CD4-positive, alpha-beta memory T cell (primary cell): ENCODE data around the gene IRF9. TPM values are rescaled to one million over a fixed set of nuclear protein-coding genes. Genes with fewer than 3 reads are reported as not detected.

ENCODE experiments used
- CTCF ChIA-PET: fragments of 350-600 bp; sonication (Branson Sonifier 250); formaldehyde crosslinking; loops from one replicate; lab custom pipeline; 2021; ENCODE audit warnings: inconsistent platforms; ENCODE audit not compliant: partially characterized antibody; lab: Charles Lee
- POLR2A ChIA-PET: fragments of 350-600 bp; sonication (Branson Sonifier 250); formaldehyde crosslinking; loops from one replicate; lab custom pipeline; 2021; ENCODE audit not compliant: partially characterized antibody; lab: Charles Lee
- DNase-seq, 5 donors: peaks; one replicate each; pipeline versions ENCODE4 v3.0.0 to v3.0.0-alpha.2; 2020 to 2022; ENCODE audit warnings: mixed read lengths in 1 of 5
- H3K27ac ChIP-seq: one replicate; pipeline ENCODE4 v1.7.0; 2013; ENCODE audit warnings: low read depth, low read length
- H3K27me3 ChIP-seq: 2 replicates; pipeline ENCODE4 v1.7.0; 2013; ENCODE audit warnings: mild to moderate bottlenecking, low read length, moderate library complexity; ENCODE audit not compliant: insufficient read depth
- H3K36me3 ChIP-seq: 2 replicates; pipeline ENCODE4 v1.7.0; 2013; ENCODE audit warnings: mild to moderate bottlenecking, low read length, moderate library complexity; ENCODE audit not compliant: insufficient read depth
- H3K4me1 ChIP-seq: 2 replicates; pipeline ENCODE4 v1.7.0; 2013; ENCODE audit warnings: mild to moderate bottlenecking, low read length, moderate library complexity; ENCODE audit not compliant: insufficient read depth
- H3K4me3 ChIP-seq, 2 donors: one replicate each; pipeline ENCODE4 v1.7.0; 2013; ENCODE audit warnings: low read length in 2 of 2, mild to moderate bottlenecking in 1 of 2
- H3K9me3 ChIP-seq, 2 donors: one replicate each; pipeline ENCODE4 v1.7.0; 2013; ENCODE audit warnings: low read length in 2 of 2, control low read depth in 1 of 2; ENCODE audit not compliant: control insufficient read depth in 1 of 2
- H3K27ac Mint-ChIP-seq, 7 donors: one replicate each; pipeline ENCODE4 v1.8.0; 2020 to 2021; ENCODE audit warnings: mixed read lengths in 7 of 7, mild to moderate bottlenecking in 6 of 7, inconsistent platforms in 3 of 7, moderate library complexity in 3 of 7
- H3K27me3 Mint-ChIP-seq, 2 donors: one replicate each; pipeline ENCODE4 v1.8.0; 2020 to 2021; ENCODE audit warnings: mixed read lengths in 2 of 2
- H3K36me3 Mint-ChIP-seq, 2 donors: one replicate each; pipeline ENCODE4 v1.8.0; 2020 to 2021; ENCODE audit warnings: mixed read lengths in 2 of 2, inconsistent platforms in 1 of 2, mild to moderate bottlenecking in 1 of 2
- H3K4me1 Mint-ChIP-seq, 4 donors: one replicate each; pipeline ENCODE4 v1.8.0; 2020 to 2021; ENCODE audit warnings: mixed read lengths in 4 of 4, mild to moderate bottlenecking in 1 of 4
- H3K4me3 Mint-ChIP-seq, 8 donors: one replicate each; pipeline ENCODE4 v1.8.0; 2020 to 2021; ENCODE audit warnings: mixed read lengths in 8 of 8, mild to moderate bottlenecking in 7 of 8, moderate library complexity in 6 of 8, inconsistent platforms in 3 of 8
- H3K9me3 Mint-ChIP-seq, 8 donors: one replicate each; pipeline ENCODE4 v1.8.0; 2020 to 2021; ENCODE audit warnings: mixed read lengths in 8 of 8, mild to moderate bottlenecking in 5 of 8, inconsistent platforms in 3 of 8, moderate library complexity in 1 of 8
- intact Hi-C: fragments of 100-400 bp; cut with micrococcal nuclease; formaldehyde crosslinking; loops from one replicate; pipeline ENCODE4 v1.15.1; 2023
- polyA plus RNA-seq, 2 donors: library from polyadenylated mRNA; unstranded; fragments of 300-500 nt; fragmentation: Illumina TruSeq; gene quantifications; one replicate each; pipeline ENCODE4 v1.2.3, GENCODE V29; 2021
- total RNA-seq, 2 experiments: library from RNA; stranded (reverse); gene quantifications; one replicate each; pipeline ENCODE4 v1.2.3, GENCODE V29; 2021

The IRF9 gene
- total and polyA plus RNA-seq, 4 experiments from 2014 or later, result 59.3 to 157 (median 137) TPM

- peak overlapping the region; percentile 7 for H3K27ac ChIP-seq
- Mint-ChIP-seq H3K4me1 (peaks cover 33 to 75% (median 49%) of the 10 kb centered on the region in 4 donors), H3K9me3 (peaks cover 0 to 5% (median 0%) of the 10 kb centered on the region in 8 donors), H3K36me3 (peaks cover 36 to 58% of the 10 kb centered on the region in 2 donors), H3K4me3 (peak overlapping the region in 6 of 8 donors; percentile 29 to 99 (median 96)), H3K27ac (peak overlapping the region; percentile 95 to 100 (median 99)), H3K27me3 (no peaks in the 10 kb centered on the region)
- POLR2A ChIA-PET, result interaction anchor here (0.7 to 6.6 kb wide), 7 partner anchors 12 to 219 kb away, joined by 3 to 171 read pairs (median 66); partner anchors contain the start of genes CBLN3, CIDEB, GMPR2 and IPO4
- no peaks in the 10 kb centered on the region for H3K27me3 ChIP-seq
- H3K4me3 ChIP-seq, result no peak overlapping the region
- H3K36me3 ChIP-seq, result peaks cover 50% of the 10 kb centered on the region
- peaks cover 40% of the 10 kb centered on the region for H3K4me1 ChIP-seq
- intact Hi-C loops, result no loop called here
- CTCF ChIA-PET, result interaction anchor here (1.2 to 3.6 kb wide), 2 partner anchors 50 to 51 kb away, joined by 3 to 10 read pairs; partner anchors contain the start of gene IRF9
- no peak for DNase-seq
- no peaks in the 10 kb centered on the region for H3K9me3 ChIP-seq
Measured at GRCh38 chr14:24211311-24211710, 50.2 kb downstream of the IRF9 start.

DNA sequence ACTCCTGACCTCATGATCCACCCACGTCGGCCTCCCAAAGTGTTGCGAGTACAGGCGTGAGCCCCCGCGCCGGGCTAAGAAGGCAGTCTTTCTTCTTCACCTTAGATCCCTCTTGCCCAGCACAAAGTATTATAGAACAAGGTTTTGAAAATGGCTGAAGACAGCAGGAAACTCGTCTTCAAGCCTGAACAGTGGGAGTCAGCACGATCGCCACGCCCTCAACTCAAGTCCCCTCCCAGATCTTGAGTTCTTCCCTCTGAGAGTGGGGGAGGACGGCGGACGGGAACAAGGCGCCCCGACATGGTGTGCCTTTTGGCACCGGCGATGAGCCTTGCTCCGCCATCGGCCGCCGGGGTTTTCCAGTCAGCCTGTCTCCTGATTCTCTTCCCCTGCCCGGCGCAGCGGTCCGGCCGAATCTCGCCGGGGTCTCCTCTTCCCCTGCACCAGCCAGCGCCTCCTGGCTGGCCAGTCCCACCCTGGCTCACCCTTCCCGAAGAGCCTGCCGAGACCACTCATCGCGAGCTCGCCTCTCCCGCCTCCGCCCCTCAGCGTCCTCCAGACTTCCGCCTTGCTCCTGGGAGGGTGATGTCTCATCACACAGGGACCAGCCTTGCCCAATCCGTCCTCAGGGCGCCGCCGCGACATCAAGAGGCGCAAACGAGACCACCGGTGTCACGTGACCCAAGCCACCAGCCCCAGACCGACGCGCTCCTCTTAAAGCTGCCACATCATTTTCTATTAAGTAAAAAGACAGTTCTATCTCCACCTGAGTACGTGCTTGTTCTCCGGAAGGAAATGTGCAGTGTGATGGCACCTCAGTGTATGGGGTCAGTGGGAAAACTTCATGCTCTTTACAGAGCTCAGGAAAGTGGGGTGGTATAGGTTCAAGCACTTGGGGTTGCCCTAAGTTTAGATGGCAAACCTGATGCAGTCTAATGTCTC is 52.1 kb downstream of the IRF9 start, which contains the start of gene CHMP4A:
CHMP4A (minus strand) TSS at position 565 of the 942 bp plus-strand sequence; CDS start at position 516, 49 bp downstream.
- Histone ChIP-seq H3K9me3 (no peaks in the 10 kb centered on the region), H3K27me3 (no peaks in the 10 kb centered on the region), H3K36me3 (peaks cover 32% of the 10 kb centered on the region), H3K4me3 (peak within 1 kb of the TSS; percentile 68 to 91), H3K4me1 (peaks cover 42% of the 10 kb centered on the region), H3K27ac (peak within 1 kb of the TSS; percentile 100)
- peaks cover 0 to 5% (median 0%) of the 10 kb centered on the region in 8 donors for H3K9me3 Mint-ChIP-seq
- peaks cover 35 to 72% (median 48%) of the 10 kb centered on the region in 4 donors for H3K4me1 Mint-ChIP-seq
- DNase-seq, result peak; percentile 93 to 99 (median 96)
- ChIA-PET CTCF (interaction anchor here (0.6 to 4.9 kb wide), 13 partner anchors 10 to 223 kb away, joined by 3 to 68 read pairs (median 6); partner anchors contain the start of genes CIDEB, DCAF11, DHRS1 and IRF9), POLR2A (interaction anchor here (0.7 to 6.6 kb wide), 35 partner anchors 8 to 1447 kb away, joined by 3 to 171 read pairs (median 6); partner anchors contain the start of genes AP1G2, CBLN3, CIDEB and DCAF11)
- H3K36me3 Mint-ChIP-seq, result peaks cover 21 to 52% of the 10 kb centered on the region in 2 donors
- peak within 1 kb of the TSS; percentile 95 to 100 (median 99) for H3K27ac Mint-ChIP-seq
- no peaks in the 10 kb centered on the region for H3K27me3 Mint-ChIP-seq
- intact Hi-C loops, result loop anchor here (1.0 to 2.0 kb wide), 6 partner anchors 18 to 98 kb away; partner anchors contain the start of genes DCAF11, EMC9, IPO4 and IRF9
- H3K4me3 Mint-ChIP-seq, result peak within 1 kb of the TSS; percentile 92 to 99 (median 96)

- H3K4me3 Mint-ChIP-seq, result peak overlapping the region; percentile 92 to 99 (median 96)
- Histone ChIP-seq H3K9me3 (no peaks in the 10 kb centered on the region), H3K27ac (peak overlapping the region; percentile 100), H3K4me1 (peaks cover 42% of the 10 kb centered on the region), H3K27me3 (no peaks in the 10 kb centered on the region), H3K4me3 (peak overlapping the region in 1 of 2 donors; percentile 91), H3K36me3 (peaks cover 23% of the 10 kb centered on the region)
- ChIA-PET POLR2A (interaction anchor here (0.7 to 6.6 kb wide), 34 partner anchors 7 to 1156 kb away, joined by 3 to 171 read pairs (median 8); partner anchors contain the start of genes CBLN3, CIDEB, DCAF11 and DHRS1), CTCF (interaction anchor here (0.6 to 4.9 kb wide), 14 partner anchors 10 to 222 kb away, joined by 3 to 68 read pairs (median 9); partner anchors contain the start of genes CIDEB, DCAF11, DHRS1 and NOP9)
- H3K4me1 Mint-ChIP-seq, result peaks cover 33 to 72% (median 48%) of the 10 kb centered on the region in 4 donors
- peaks cover 21 to 49% of the 10 kb centered on the region in 2 donors for H3K36me3 Mint-ChIP-seq
- H3K9me3 Mint-ChIP-seq, result peaks cover 0 to 5% (median 0%) of the 10 kb centered on the region in 8 donors
- intact Hi-C loops, result loop anchor here (1.0 to 2.0 kb wide), 6 partner anchors 19 to 99 kb away; partner anchors contain the start of genes DCAF11, EMC9, IPO4 and IRF9
- H3K27me3 Mint-ChIP-seq, result no peaks in the 10 kb centered on the region
- peak overlapping the region; percentile 95 to 100 (median 99) for H3K27ac Mint-ChIP-seq
- no peak for DNase-seq
Measured at GRCh38 chr14:24213866-24214662, 53.0 kb downstream of the IRF9 start.

DNA sequence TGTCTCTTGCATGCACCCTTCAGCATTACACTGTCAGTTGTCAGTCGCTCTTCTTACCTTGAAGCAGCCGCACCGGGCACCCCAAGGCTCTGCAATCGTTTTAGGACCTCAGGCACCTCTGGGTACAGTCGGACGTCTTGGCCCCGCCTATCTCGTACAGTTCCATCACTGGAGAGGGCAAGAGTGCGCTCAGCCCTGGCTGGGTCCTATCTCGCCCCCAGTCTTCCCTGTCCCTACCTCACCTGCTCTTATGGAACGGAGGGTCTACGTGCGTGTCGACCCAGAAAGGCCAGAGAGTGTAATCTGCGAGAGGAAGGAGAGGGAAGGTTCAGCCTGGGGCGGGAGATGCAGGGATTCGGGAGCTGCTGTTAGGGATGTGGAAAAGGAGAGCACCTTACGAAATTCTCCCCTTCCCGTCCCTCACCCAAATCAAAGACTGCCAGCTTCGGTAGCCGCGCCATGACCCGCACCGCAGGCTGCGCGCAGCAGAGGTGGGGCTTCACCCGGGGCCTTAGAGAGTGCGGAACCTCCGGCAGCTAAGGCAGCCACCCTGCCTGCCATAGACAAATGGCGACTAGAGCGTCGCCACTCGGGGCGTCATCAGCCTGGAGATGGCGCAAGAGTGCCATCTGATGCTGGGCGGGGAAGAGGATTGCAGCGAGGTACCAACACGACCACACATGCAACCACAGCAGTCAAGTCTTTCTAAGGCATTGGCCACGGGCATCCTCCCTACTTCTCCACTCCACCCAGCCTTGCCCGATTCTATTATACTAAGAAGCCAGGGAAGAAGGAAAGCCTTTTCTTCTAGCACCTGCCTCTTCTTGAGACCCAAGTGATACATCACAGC is 54.7 kb downstream of the IRF9 start, which contains the start of gene MDP1:
MDP1 (minus strand) TSS at position 572 of the 850 bp plus-strand sequence; CDS start at position 461, 111 bp downstream.
- ChIA-PET POLR2A (interaction anchor here (0.6 to 6.6 kb wide), 32 partner anchors 9 to 895 kb away, joined by 3 to 171 read pairs (median 8); partner anchors contain the start of genes CBLN3, CIDEB, DCAF11 and DHRS1), CTCF (interaction anchor here (0.7 to 4.9 kb wide), 27 partner anchors 9 to 222 kb away, joined by 3 to 68 read pairs (median 5); partner anchors contain the start of genes CIDEB, DCAF11, IPO4 and NRL)
- Mint-ChIP-seq H3K27me3 (no peaks in the 10 kb centered on the region), H3K27ac (peak within 1 kb of the TSS; percentile 95 to 100 (median 99)), H3K4me3 (peak within 1 kb of the TSS; percentile 90 to 97 (median 93)), H3K9me3 (peaks cover 0 to 5% (median 0%) of the 10 kb centered on the region in 8 donors), H3K36me3 (peaks cover 10 to 36% of the 10 kb centered on the region in 2 donors), H3K4me1 (peaks cover 30 to 56% (median 44%) of the 10 kb centered on the region in 4 donors)
- Histone ChIP-seq H3K27me3 (no peaks in the 10 kb centered on the region), H3K27ac (peak within 1 kb of the TSS; percentile 100), H3K4me3 (peak within 1 kb of the TSS; percentile 94 to 95), H3K36me3 (peaks cover 6% of the 10 kb centered on the region), H3K9me3 (no peaks in the 10 kb centered on the region), H3K4me1 (peaks cover 42% of the 10 kb centered on the region)
- intact Hi-C loops, result loop anchor here (1.0 kb wide), 6 partner anchors 17 to 227 kb away; partner anchors contain the start of genes GMPR2, NEDD8, RABGGTA and SDR39U1
- peak; percentile 86 to 92 (median 88) for DNase-seq
